Activated naive CD8-positive, alpha-beta T cell treated with anti-CD3 and anti-CD28 coated beads, Interleukin-2, amount 50 U/mL, for 16 hours (primary cell): ENCODE measurements around the gene TRAPPC10.
"Not testable (repeated sequence)": the region's sequence is repeated elsewhere in the genome, so short reads cannot be mapped to it uniquely, and the experiment has no call there.

ENCODE experiments used
- DNase-seq: peaks from one replicate; pipeline ENCODE4 v3.0.0-alpha.2; 2020; ENCODE audit warnings: low read depth, low spot score

Gene TRAPPC10

DNA sequence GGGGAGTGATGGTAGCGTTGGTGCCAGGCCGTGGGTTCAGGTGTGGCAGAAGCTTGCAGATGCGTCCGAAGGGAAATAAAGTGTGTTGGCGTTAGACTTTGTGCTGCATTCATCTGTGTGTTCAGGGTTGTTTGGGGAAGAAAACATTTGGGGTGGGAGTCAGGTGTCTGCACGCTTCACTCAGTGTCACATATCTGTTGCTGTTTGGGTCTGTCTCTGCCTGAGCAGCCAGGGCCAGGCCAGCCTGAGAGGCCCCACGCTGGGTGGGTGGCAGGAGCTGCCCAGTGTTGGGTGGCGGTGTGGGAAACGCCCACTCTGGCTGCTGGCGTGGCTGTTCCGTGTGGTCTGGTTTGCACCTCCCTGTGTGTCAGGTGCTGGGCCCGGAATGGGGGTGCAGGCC, 133.5 kb downstream of the TRAPPC10 start:
- DNase-seq: not testable (repeated sequence)

DNA sequence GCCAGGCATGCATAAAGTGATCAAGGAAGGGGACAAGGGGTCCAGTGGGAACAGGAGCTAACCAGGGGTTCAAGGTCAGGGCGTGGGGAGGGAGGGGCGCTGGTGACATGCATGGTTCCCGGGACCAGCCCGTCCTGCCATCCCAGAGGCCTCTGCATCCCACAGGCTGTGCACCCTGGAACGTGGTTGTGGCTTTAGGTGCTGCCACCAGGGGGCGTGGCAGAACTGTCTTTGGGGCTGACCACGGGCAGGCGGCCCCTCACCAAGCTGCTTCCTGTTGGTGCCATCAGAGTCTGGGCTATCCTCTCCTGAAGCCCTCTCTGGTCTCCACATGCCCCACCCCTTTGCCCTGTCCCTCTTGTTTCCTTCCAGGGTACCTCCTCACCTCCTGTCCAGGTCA, 135.0 kb downstream of the TRAPPC10 start:
- DNase-seq: not testable (repeated sequence)

DNA sequence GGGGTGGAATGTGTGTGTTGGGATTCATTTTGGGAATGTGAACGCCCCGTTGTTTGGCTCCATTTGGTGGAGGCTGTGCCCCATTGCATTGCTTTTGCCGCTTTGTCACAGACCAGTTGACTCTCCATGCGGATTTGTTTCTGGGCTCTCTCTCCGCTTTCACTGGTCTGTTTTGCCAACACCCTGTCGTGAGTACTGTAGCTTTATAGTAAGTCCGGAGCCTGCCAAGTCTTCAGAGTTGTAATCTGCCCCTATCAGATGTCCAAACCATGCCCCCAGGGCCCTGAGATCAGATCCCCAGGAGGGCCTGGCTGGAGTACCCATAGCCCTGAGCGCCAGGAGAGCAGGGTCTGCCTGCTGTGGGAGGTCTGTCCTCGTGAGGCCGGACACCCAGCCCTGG, 138.1 kb downstream of the TRAPPC10 start:
- DNase-seq: not testable (repeated sequence)

DNA sequence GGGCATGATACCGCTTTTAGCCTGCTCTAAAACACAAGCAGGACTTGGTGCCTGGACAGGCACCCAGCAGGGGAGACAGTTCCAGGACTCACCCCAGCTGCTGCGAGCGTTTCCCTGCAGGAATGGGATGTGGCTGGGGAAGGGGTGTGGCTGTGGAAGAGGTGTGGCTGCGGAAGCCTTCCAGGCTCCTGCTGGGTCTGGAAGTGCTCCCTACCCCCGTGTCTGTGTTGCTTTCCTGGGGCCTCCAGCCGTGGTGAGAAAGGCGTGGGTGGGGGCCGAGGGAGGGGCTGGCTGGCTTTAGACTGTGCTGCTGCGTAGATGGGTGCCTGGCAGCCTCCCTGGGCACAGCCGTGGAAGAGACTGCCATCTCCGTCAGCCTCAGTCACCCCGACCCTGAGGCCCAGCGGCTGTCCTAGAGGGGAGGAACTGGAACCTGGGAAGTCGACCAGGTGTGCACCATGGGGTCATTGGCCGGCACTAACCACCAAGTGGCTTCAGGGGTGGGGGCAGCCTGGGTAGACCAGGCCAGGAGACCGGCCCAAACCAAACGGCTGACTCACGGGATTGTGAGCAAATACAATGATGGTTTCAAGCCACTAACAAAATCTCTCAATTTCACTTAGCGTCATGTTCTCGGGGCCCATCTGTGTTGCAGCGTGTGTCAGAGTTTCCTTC, 141.2 kb downstream of the TRAPPC10 start:
- not testable (repeated sequence) for DNase-seq

DNA sequence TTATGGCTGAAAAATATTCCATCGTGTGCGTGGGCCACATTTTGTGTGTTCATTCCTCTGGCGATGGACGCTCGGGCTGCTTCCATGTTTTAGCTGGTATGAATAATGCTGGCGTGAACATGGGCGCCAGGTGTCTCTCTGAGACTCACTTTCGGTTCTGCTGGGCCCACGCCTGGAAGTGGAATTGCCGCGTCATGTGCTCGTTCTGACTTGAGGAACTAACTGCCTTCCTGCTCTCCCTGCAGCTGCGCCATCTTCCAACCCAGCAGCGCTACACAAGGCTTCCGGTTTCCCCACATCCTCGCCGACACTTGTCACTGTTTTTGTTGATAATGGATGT, 141.8 kb downstream of the TRAPPC10 start:
- DNase-seq: not testable (repeated sequence)

DNA sequence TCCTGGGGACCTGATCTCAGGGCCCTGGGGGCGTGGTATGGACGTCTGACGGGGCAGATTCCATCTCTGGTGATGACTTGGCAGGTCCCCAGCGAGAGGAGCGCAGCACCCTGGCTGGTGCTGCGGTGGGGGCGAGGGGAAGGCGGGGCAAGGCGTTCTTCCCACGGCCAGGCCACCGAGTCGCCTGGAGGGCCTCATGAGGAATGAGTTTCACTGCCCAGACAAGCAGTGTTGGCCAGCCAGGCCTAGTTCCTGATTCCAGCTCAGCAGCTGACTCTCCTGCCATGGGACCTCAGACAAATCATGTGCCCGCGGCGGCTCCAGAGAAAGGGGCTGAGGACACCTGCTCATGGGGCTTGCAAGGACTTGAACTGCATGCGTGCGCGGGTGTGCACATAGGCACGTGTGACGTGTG, 142.7 kb downstream of the TRAPPC10 start:
- DNase-seq: not testable (repeated sequence)

DNA sequence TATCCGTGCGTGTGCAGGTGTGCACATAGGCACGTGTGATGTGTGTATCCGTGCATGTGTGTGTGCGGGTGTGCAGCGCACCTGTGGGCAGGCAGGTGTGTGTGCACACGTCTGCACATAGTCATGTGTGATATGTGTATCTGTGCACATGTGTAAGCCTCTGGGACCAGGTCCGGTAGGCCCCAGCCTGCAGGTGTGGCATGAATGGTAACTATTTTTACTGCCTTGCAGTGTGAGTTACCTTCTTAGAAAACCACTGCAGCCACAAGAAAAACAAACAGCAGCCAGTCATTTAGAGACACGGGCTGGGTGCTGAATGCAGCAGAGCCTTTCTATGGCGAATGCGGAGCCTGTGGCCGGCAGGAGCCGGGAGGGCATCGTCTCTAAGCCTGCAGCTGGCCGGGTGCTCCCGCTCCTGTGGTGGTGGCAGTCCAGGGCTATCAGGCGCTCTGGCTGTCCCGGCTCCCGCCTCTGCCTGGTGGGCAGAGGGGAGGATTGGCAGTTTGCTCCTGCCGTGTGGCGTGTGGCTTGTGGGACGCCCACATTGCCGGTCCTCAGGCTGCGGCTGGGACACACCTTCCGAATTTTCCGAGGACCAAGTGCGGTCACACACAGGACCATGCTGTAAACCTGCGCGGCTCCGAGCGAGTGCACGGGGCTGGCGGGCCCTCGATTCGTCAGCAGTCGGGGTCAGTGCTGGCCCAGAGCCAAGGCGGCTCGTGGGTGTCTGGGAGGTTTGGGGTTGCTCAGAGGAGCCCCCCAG, 143.3 kb downstream of the TRAPPC10 start:
- not testable (repeated sequence) for DNase-seq

DNA sequence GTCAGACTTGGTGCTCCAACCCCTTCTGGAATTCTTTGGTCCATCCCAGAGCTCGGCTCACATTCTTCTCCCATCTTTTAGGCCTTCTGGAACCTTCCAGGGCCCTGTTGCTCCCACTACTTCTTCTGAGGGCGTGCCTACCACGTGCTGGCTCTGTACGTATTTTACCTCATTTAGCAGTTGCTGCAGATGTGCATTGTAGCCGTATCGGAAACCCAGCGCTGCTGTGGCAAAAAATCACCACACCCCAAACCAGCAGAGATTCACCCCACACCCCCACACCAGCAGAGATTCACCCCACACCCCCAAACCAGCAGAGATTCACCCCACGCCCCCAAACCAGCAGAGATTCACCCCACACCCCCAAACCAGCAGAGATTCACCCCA, 143.9 kb downstream of the TRAPPC10 start:
- DNase-seq: not testable (repeated sequence)
